HepG2 (cell line): ENCODE results near the gene SLC1A2. TPM values are rescaled to one million over a fixed set of nuclear protein-coding genes. Genes with fewer than 3 reads are reported as not detected.

Experiments used
- ATAC-seq: fragments of 200-7000 bp; cut with Tn5 transposase; 3 replicates; pipeline ENCODE4 v1.9.1; 2020; ENCODE audit warnings: mild to moderate bottlenecking, moderate library complexity
- BruUV-seq: library from RNA; stranded (reverse); fragments of 400-500 nt; replicated peaks from 2 replicates; lab custom pipeline; 2021; lab: Mats Ljungman, UMichigan
- CTCF ChIA-PET: fragments of 300-600 bp; formaldehyde crosslinking; extraction: SDS; loops from one replicate; lab custom pipeline; 2021; ENCODE audit warnings: low total read pairs, inconsistent platforms, low intra/inter-chr PET ratio; lab: Yijun Ruan, JAX
- POLR2A ChIA-PET: fragments of 350-600 bp; sonication (Branson Sonifier 250); formaldehyde crosslinking; loops from one replicate; lab custom pipeline; 2020; ENCODE audit warnings: antibody characterized with exemption, inconsistent platforms; lab: Yijun Ruan, JAX
- DNase-seq: peaks from one replicate; pipeline ENCODE4 v3.0.0-alpha.2; 2015; ENCODE audit warnings: low spot score
- FAIRE-seq: peaks from 3 replicates; lab custom pipeline; 2011; peaks lifted over from hg19 to GRCh38; lab: Jason Lieb, UNC
- H2AFZ ChIP-seq: one replicate; pipeline ENCODE4 v1.6.1; 2011; ENCODE audit warnings: low read length, inconsistent platforms
- H3K27ac ChIP-seq: fragments of 300-600 bp; 3 replicates; pipeline ENCODE4 v1.8.0; 2011; ENCODE audit warnings: mixed run types, mild to moderate bottlenecking, mixed read lengths, low read length, inconsistent platforms; ENCODE audit not compliant: insufficient read depth; ENCODE audit errors: extremely low read length
- H3K27me3 ChIP-seq, 2 experiments: fragments of 200-600 bp in 1 of 2; 2 replicates in 1 of 2; 3 replicates in 1 of 2; pipeline versions ENCODE4 v1.6.0 to v1.8.0; 2011; ENCODE audit warnings: low read length in 2 of 2, mild to moderate bottlenecking in 2 of 2, moderate library complexity in 2 of 2, inconsistent platforms in 1 of 2; ENCODE audit not compliant: insufficient read depth in 2 of 2, control insufficient read depth in 1 of 2
- H3K36me3 ChIP-seq, 2 experiments: fragments of 200-600 bp in 1 of 2; replicated peaks in 1 of 2; 2 replicates in 1 of 2; 3 replicates in 1 of 2; pipeline versions ENCODE4 v1.5.1 to v1.8.0; 2011; ENCODE audit warnings: low read length in 2 of 2, inconsistent platforms in 1 of 2; ENCODE audit not compliant: insufficient read depth in 2 of 2, control insufficient read depth in 1 of 2
- H3K4me1 ChIP-seq: 2 replicates; pipeline ENCODE4 v1.5.1; 2012; ENCODE audit warnings: low read length, inconsistent platforms; ENCODE audit not compliant: insufficient read depth
- H3K4me2 ChIP-seq: 2 replicates; pipeline ENCODE4 v1.6.0; 2011; ENCODE audit warnings: low read depth, low read length, inconsistent platforms
- H3K4me3 ChIP-seq, 3 experiments: fragments of 200-600 bp in 1 of 3; sonication (generic), shearing (Covaris generic) in 1 of 3; replicated peaks in 1 of 3; 2 replicates each; pipeline ENCODE4 v1.5.1; 2011 to 2016; ENCODE audit warnings: low read length in 3 of 3, inconsistent platforms in 2 of 3, low read depth in 2 of 3, mild to moderate bottlenecking in 2 of 3, control low read depth in 1 of 3, mixed read lengths in 1 of 3; ENCODE audit not compliant: insufficient read depth in 1 of 3
- H3K79me2 ChIP-seq: one replicate; pipeline ENCODE4 v1.6.1; 2011; ENCODE audit warnings: low read length, inconsistent platforms; ENCODE audit not compliant: insufficient read depth
- H3K9ac ChIP-seq: 2 replicates; pipeline ENCODE4 v1.6.0; 2011; ENCODE audit warnings: mild to moderate bottlenecking, low read depth, low read length, inconsistent platforms; ENCODE audit not compliant: insufficient read depth
- H3K9me3 ChIP-seq: 2 replicates; pipeline ENCODE4 v1.5.1; 2012; ENCODE audit warnings: mild to moderate bottlenecking, low read length
- H4K20me1 ChIP-seq: 2 replicates; pipeline ENCODE4 v1.6.0; 2011; ENCODE audit warnings: inconsistent platforms, mild to moderate bottlenecking, low read length, moderate library complexity; ENCODE audit not compliant: insufficient read depth
- MEF2D ChIP-seq: sonication (generic); formaldehyde crosslinking; IDR thresholded peaks from 2 replicates; pipeline ENCODE4 v1.5.1; 2020; ENCODE audit warnings: mild to moderate bottlenecking, missing genetic modification reagents
- TBP ChIP-seq: sonication (generic); formaldehyde crosslinking; IDR thresholded peaks from 2 replicates; pipeline ENCODE4 v1.5.0; 2020; ENCODE audit warnings: missing genetic modification reagents
- TCF12 ChIP-seq, 2 experiments: fragments of 450-650 bp in 1 of 2; sonication (generic) in 1 of 2; formaldehyde crosslinking in 1 of 2; IDR thresholded peaks; 2 replicates each; pipeline versions ENCODE4 v1.6.1 to v1.8.0; 2017 to 2022; ENCODE audit warnings: antibody characterized with exemption in 1 of 2, mild to moderate bottlenecking in 1 of 2, missing genetic modification reagents in 1 of 2, moderate library complexity in 1 of 2
- TCF7 ChIP-seq: sonication (generic); IDR thresholded peaks from 2 replicates; pipeline ENCODE4 v1.6.1; 2016; ENCODE audit warnings: antibody characterized with exemption, low read depth
- ZFP41 ChIP-seq: sonication (generic); formaldehyde crosslinking; IDR thresholded peaks from 2 replicates; pipeline ENCODE4 v1.4.0; 2020; ENCODE audit warnings: mild to moderate bottlenecking, missing genetic modification reagents, borderline replicate concordance
- ZNF3 ChIP-seq: IDR thresholded peaks from 2 replicates; pipeline ENCODE4 v1.7.0; 2017; ENCODE audit warnings: inconsistent platforms
- WGBS: methylation state at CpG from one replicate; pipeline ENCODE4 v1.1.6; 2017; ENCODE audit warnings: low lambda C conversion rate; 5-methylcytosine and 5-hydroxymethylcytosine counted together
- in situ Hi-C: cut with HindIII; loops from 2 replicates; pipeline ENCODE4 v1.10.0; 2017; ENCODE audit warnings: low pct_unique_long_range_greater_than_20kb; ENCODE audit not compliant: extremely low pct_ligation_motif_present
- intact Hi-C: fragments of 100-400 bp; cut with micrococcal nuclease; formaldehyde crosslinking; loops from one replicate; pipeline ENCODE4 v1.10.0; 2022; ENCODE audit not compliant: unreplicated experiment
- polyA plus RNA-seq, 8 experiments: library from polyadenylated mRNA; depleted of rRNA in 3 of 8; stranded (reverse) in 7 of 8; unstranded in 1 of 8; fragments of >200 nt; fragmentation: Illumina TruSeq in 4 of 8; extraction: Trizol in 4 of 8; gene quantifications; 2 replicates each; pipeline versions ENCODE4 v1.2.1 to v1.2.3, GENCODE V29; 2011 to 2016; ENCODE audit warnings: low read depth in 4 of 8, missing spikeins in 1 of 8, mixed read lengths in 1 of 8; ENCODE audit not compliant: insufficient read depth in 1 of 8
- total RNA-seq, 5 experiments: library from RNA; depleted of rRNA; stranded (reverse); fragments of >200 nt; fragmentation: Illumina TruSeq; extraction: Trizol; gene quantifications; 2 replicates each; pipeline ENCODE4 v1.2.3, GENCODE V29; 2016; ENCODE audit warnings: low read depth in 1 of 5
- TF ChIP-seq, protein P1 (sequence below): sonication (generic); formaldehyde crosslinking; conservative IDR thresholded peaks from 2 replicates; pipeline ENCODE4 v1.4.0; 2020; ENCODE audit warnings: mild to moderate bottlenecking, missing genetic modification reagents, moderate library complexity
- TF ChIP-seq, protein P2 (sequence below): IDR thresholded peaks from 2 replicates; pipeline ENCODE4 v1.6.1; 2016; ENCODE audit warnings: low read depth, borderline replicate concordance
- TF ChIP-seq, protein P3 (sequence below), 2 experiments: sonication (generic) in 1 of 2; formaldehyde crosslinking in 1 of 2; IDR thresholded peaks; 2 replicates each; pipeline versions ENCODE4 v1.6.1 to v1.9.0; 2014 to 2022; ENCODE audit warnings: antibody characterized with exemption in 1 of 2, borderline replicate concordance in 1 of 2, inconsistent platforms in 1 of 2, low read depth in 1 of 2, missing genetic modification reagents in 1 of 2

SLC1A2 gene
- total and polyA plus RNA-seq, 2 of the 13 experiments (the other 11 are each of a cell fraction or from before 2014, with no cell fraction given), result 23.2 to 43.2 TPM

DNA sequence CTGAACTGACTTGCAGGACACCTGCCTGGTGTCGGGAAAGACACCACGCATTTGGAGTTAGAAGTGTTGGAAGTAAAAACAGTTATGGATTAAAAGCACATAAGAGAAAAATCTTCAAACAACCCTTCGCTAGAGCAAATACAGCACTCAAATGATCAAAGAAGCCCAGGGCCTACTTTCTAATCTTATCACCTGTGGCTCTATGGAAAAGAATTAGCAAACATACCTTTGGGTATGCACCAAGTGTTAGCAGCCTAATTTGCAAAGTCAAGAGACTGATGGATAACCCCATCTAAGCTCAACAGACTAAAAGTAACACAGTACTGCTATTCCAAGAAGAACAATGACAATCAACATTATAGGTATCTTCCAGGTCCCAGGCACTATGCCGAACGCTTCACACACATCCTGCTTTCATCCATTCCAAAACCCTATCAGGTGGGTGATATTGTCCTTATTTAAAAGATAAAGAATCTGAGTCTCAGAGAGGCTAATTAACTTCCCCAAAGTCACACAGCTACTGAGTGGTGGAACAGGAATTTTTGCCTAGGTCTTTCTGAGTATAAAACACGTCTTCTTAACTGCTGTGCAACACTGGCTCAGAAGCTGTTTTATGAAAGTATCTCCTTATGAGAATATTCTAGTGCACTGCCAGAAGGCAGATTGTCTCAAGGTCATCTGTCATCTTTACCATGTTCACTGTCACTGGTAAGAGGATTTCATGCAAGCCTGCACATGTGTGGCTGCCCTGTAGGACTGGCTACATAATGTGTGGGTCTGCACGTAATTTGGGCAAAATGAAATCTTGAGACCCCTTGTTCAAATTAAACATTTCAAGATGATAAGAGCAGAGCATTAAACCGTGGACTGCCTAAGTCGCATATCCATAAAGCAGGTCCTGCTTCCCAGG, 16.4 kb downstream of the SLC1A2 start (continued):
- TF ChIP-seq, protein P1, sequence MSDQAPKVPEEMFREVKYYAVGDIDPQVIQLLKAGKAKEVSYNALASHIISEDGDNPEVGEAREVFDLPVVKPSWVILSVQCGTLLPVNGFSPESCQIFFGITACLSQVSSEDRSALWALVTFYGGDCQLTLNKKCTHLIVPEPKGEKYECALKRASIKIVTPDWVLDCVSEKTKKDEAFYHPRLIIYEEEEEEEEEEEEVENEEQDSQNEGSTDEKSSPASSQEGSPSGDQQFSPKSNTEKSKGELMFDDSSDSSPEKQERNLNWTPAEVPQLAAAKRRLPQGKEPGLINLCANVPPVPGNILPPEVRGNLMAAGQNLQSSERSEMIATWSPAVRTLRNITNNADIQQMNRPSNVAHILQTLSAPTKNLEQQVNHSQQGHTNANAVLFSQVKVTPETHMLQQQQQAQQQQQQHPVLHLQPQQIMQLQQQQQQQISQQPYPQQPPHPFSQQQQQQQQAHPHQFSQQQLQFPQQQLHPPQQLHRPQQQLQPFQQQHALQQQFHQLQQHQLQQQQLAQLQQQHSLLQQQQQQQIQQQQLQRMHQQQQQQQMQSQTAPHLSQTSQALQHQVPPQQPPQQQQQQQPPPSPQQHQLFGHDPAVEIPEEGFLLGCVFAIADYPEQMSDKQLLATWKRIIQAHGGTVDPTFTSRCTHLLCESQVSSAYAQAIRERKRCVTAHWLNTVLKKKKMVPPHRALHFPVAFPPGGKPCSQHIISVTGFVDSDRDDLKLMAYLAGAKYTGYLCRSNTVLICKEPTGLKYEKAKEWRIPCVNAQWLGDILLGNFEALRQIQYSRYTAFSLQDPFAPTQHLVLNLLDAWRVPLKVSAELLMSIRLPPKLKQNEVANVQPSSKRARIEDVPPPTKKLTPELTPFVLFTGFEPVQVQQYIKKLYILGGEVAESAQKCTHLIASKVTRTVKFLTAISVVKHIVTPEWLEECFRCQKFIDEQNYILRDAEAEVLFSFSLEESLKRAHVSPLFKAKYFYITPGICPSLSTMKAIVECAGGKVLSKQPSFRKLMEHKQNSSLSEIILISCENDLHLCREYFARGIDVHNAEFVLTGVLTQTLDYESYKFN, result peak; percentile 27; the same call in 1 of the 2 replicates
- TF ChIP-seq ZNF3 (CRISPR knock-in tag) (no peak), MEF2D (CRISPR knock-in tag) (no peak)
- TF ChIP-seq, protein P2, sequence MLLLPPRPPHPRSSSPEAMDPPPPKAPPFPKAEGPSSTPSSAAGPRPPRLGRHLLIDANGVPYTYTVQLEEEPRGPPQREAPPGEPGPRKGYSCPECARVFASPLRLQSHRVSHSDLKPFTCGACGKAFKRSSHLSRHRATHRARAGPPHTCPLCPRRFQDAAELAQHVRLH (CRISPR knock-in tag), result no peak

DNA sequence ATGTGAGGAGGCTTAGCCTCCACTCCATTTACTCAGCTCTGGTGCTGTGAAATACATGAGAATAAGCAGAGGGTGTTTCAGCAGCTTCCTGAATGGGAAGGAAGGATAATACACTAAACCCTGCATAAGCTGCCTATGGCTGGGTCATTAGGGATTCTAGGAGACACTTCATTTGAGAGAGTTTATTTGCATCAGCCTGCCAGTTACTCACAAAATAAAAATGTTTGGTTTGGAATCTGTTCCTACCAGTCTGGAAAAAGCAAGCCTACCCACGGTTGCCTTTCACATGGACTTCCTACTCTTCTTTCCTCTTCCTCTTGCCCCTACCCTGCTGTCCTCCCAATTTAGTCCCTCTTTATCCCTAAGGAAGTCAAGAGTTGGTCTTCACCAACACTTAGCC, 20.5 kb downstream of the SLC1A2 start:
- 6% methylated on average over 1 of the region's 1 CpG for WGBS
- no peak overlapping the region for H3K4me2 ChIP-seq
- no peaks in the 10 kb centered on the region for H3K36me3 ChIP-seq
- no peak overlapping the region for H2AFZ ChIP-seq
- peaks cover 20% of the 10 kb centered on the region for H3K4me1 ChIP-seq
- H4K20me1 ChIP-seq, result no peaks in the 10 kb centered on the region; the same call in 1 of the 2 replicates
- FAIRE-seq (no peak), ATAC-seq (no peak), DNase-seq (no peak)
- TF ChIP-seq ZFP41 (CRISPR knock-in tag) (no peak), TCF12 (IDR thresholded peaks at IDR 0.05) (no peak), TCF12 (CRISPR knock-in tag; IDR thresholded peaks at IDR 0.05) (no peak), TBP (no peak), TCF7 (no peak)
- TF ChIP-seq, protein P3, sequence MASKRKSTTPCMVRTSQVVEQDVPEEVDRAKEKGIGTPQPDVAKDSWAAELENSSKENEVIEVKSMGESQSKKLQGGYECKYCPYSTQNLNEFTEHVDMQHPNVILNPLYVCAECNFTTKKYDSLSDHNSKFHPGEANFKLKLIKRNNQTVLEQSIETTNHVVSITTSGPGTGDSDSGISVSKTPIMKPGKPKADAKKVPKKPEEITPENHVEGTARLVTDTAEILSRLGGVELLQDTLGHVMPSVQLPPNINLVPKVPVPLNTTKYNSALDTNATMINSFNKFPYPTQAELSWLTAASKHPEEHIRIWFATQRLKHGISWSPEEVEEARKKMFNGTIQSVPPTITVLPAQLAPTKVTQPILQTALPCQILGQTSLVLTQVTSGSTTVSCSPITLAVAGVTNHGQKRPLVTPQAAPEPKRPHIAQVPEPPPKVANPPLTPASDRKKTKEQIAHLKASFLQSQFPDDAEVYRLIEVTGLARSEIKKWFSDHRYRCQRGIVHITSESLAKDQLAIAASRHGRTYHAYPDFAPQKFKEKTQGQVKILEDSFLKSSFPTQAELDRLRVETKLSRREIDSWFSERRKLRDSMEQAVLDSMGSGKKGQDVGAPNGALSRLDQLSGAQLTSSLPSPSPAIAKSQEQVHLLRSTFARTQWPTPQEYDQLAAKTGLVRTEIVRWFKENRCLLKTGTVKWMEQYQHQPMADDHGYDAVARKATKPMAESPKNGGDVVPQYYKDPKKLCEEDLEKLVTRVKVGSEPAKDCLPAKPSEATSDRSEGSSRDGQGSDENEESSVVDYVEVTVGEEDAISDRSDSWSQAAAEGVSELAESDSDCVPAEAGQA (IDR thresholded peaks at IDR 0.05; ENCODE audit: low read depth), result no peak
- TF ChIP-seq, protein P3 (CRISPR knock-in tag; IDR thresholded peaks at IDR 0.05; ENCODE audit: borderline replicate concordance), result no peak
- POLR2A ChIA-PET, result no interaction called here
- no peak overlapping the region for H3K9ac ChIP-seq
- H3K27ac ChIP-seq, result no peak overlapping the region
- no peaks in the 10 kb centered on the region for H3K79me2 ChIP-seq
- no TSS peak for BruUV-seq
- CTCF ChIA-PET, result no interaction called here
- H3K27me3 ChIP-seq, result 0 out of 5 replicates have a peak, but pooled peaks cover 0 to 1% of the 10 kb centered on the region in 2 experiments
- H3K9me3 ChIP-seq, result no peaks in the 10 kb centered on the region
- H3K4me3 ChIP-seq, result no peak overlapping the region
- intact Hi-C loops (loop anchor here (10.0 kb wide), 1 partner anchor 744 kb away; no protein-coding TSS in a partner anchor), in situ Hi-C loops (loop anchor here (25.0 kb wide), 2 partner anchors 812 to 1037 kb away; partner anchors contain the start of gene ABTB2)
